A673 (cell line): Measurements from ENCODE around the gene SMIM1. TPM values are rescaled to one million over a fixed set of nuclear protein-coding genes. Genes with fewer than 3 reads are reported as not detected.

ENCODE experiments used
- BruUV-seq: library from RNA; stranded (reverse); fragments of 400-500 nt; replicated peaks from 2 replicates; lab custom pipeline; 2021; lab: Mats Ljungman, UMichigan
- CTCF ChIA-PET: fragments of 300-600 bp; sonication (Branson Sonifier 250); formaldehyde crosslinking; loops from one replicate; lab custom pipeline; 2022; ENCODE audit warnings: antibody characterized with exemption; lab: Charles Lee
- POLR2A ChIA-PET: fragments of 300-600 bp; sonication (Branson Sonifier 250); formaldehyde crosslinking; loops from one replicate; lab custom pipeline; 2022; ENCODE audit warnings: antibody characterized with exemption; ENCODE audit not compliant: low non-redundant PET; lab: Charles Lee
- DNase-seq: peaks from one replicate; pipeline ENCODE4 v3.0.0-alpha.2; 2015; ENCODE audit warnings: low spot score
- H3K27ac ChIP-seq: fragments of 200-600 bp; sonication (generic); 2 replicates; pipeline ENCODE4 v1.5.1; 2016; ENCODE audit warnings: mixed run types, low read depth, mild to moderate bottlenecking, mixed read lengths, antibody characterized with exemption, low read length; ENCODE audit not compliant: poor library complexity, severe bottlenecking
- H3K27me3 ChIP-seq: fragments of 200-600 bp; sonication (generic); replicated peaks from 2 replicates; pipeline ENCODE4 v1.6.1; 2017; ENCODE audit warnings: mixed run types, low read depth, mild to moderate bottlenecking, mixed read lengths, antibody characterized with exemption, low read length; ENCODE audit not compliant: insufficient read depth, poor library complexity
- H3K36me3 ChIP-seq: fragments of 200-600 bp; sonication (generic); 2 replicates; pipeline ENCODE4 v1.6.1; 2016; ENCODE audit warnings: mixed run types, mild to moderate bottlenecking, mixed read lengths, antibody characterized with exemption, low read length; ENCODE audit not compliant: insufficient read depth, poor library complexity, severe bottlenecking
- H3K4me1 ChIP-seq: fragments of 200-600 bp; sonication (generic); 2 replicates; pipeline ENCODE4 v1.6.1; 2017; ENCODE audit warnings: mixed run types, mild to moderate bottlenecking, mixed read lengths, antibody characterized with exemption, low read length; ENCODE audit not compliant: insufficient read depth, poor library complexity, severe bottlenecking
- H3K4me3 ChIP-seq: fragments of 200-600 bp; sonication (generic); 2 replicates; pipeline ENCODE4 v1.5.1; 2016; ENCODE audit warnings: low read depth, mixed run types, mild to moderate bottlenecking, mixed read lengths, low read length; ENCODE audit not compliant: poor library complexity, severe bottlenecking
- H3K9me3 ChIP-seq: fragments of 200-600 bp; sonication (generic); 2 replicates; pipeline ENCODE4 v1.6.1; 2016; ENCODE audit warnings: mixed run types, low read depth, mild to moderate bottlenecking, mixed read lengths, antibody characterized with exemption, low read length; ENCODE audit not compliant: poor library complexity, severe bottlenecking
- EZH2 ChIP-seq: fragments of 200-600 bp; sonication (generic); IDR thresholded peaks from 2 replicates; pipeline ENCODE4 v1.6.1; 2017; ENCODE audit warnings: borderline replicate concordance, low read depth, mild to moderate bottlenecking, mixed read lengths, antibody characterized with exemption, low read length; ENCODE audit not compliant: poor library complexity, severe bottlenecking
- intact Hi-C: fragments of 100-400 bp; cut with micrococcal nuclease; formaldehyde crosslinking; loops from one replicate; pipeline ENCODE4 v1.10.0; 2022; ENCODE audit not compliant: unreplicated experiment
- total RNA-seq: library from RNA; stranded (reverse); gene quantifications from 2 replicates; pipeline ENCODE4 v1.2.3, GENCODE V29; 2021
- TF ChIP-seq, protein P1 (sequence below): fragments of 300-800, 200-600 bp; sonication (generic); conservative IDR thresholded peaks from 2 replicates; pipeline ENCODE4 v1.5.1; 2017; ENCODE audit warnings: low read depth, mild to moderate bottlenecking, antibody characterized with exemption, low read length, moderate library complexity, mixed read lengths

SMIM1 gene
- total RNA-seq, 1 experiment from 2014 or later: 1.5 TPM

DNA sequence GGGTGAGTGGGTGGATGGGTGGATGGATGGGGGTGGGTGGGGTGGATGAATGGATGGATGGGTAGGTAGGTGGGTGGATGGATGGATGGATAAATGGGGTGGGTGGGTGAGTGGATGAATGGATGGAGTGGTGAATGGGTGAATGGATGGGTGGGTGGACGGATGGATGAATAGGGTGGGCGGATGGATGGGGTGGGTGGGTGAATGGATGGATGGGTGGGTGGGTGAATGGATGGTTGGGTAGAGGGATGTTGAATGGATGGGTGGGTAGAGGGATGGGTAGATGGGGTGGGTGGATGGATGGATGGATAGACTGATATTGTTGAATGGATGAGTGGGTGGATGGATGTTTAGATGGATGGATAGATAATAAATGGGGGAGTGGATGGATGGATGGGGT lies 47.2 kb upstream of the SMIM1 start:
- intact Hi-C loops: loop anchor here (2.0 kb wide), 1 partner anchor 235 kb away; no protein-coding TSS in a partner anchor
- no peaks in the 10 kb centered on the region for H3K4me1 ChIP-seq

DNA sequence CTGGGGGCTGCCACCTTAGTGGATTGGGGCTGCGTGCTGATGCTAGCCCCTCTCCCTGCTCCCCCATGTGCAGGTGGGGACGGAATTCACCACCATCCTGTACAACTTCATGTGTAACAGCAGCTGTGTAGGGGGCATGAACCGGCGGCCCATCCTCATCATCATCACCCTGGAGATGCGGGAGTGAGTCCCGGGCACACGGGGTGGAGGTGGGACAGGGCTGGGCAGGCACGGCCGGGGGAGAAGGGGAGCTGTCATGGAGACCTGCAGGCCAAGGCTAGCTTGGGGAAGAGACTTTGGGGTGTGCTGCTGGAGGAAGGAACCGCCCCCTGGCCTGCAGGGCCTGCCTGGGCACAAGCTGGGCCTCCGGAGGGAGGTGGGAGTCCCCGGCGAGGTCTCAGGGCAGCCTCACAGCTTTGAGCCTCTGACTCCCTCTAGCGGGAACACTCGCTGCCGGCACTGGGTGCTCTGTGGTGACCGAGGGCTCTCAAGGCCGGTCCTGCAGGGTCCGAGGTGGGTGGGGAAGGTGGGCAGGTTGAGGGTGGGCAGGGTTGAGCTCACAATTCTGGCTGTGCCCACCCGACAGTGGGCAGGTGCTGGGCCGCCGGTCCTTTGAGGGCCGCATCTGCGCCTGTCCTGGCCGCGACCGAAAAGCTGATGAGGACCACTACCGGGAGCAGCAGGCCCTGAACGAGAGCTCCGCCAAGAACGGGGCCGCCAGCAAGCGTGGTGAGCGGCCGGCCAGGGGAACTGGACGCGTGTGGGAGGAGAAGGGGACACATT lies 45.3 kb upstream of the SMIM1 start:
- no TSS peak for BruUV-seq
- TF ChIP-seq, protein P1, sequence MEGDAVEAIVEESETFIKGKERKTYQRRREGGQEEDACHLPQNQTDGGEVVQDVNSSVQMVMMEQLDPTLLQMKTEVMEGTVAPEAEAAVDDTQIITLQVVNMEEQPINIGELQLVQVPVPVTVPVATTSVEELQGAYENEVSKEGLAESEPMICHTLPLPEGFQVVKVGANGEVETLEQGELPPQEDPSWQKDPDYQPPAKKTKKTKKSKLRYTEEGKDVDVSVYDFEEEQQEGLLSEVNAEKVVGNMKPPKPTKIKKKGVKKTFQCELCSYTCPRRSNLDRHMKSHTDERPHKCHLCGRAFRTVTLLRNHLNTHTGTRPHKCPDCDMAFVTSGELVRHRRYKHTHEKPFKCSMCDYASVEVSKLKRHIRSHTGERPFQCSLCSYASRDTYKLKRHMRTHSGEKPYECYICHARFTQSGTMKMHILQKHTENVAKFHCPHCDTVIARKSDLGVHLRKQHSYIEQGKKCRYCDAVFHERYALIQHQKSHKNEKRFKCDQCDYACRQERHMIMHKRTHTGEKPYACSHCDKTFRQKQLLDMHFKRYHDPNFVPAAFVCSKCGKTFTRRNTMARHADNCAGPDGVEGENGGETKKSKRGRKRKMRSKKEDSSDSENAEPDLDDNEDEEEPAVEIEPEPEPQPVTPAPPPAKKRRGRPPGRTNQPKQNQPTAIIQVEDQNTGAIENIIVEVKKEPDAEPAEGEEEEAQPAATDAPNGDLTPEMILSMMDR: peak; percentile 48
- TF ChIP-seq EZH2: no peak
- ChIA-PET CTCF (interaction anchor here (0.7 to 1.2 kb wide), 3 partner anchors 9 to 274 kb away, joined by 3 to 13 read pairs (median 3); no protein-coding TSS in a partner anchor), POLR2A (no interaction called here)
- peak; percentile 30 for DNase-seq
- intact Hi-C loops: no loop called here
- no peaks in the 10 kb centered on the region for H3K4me1 ChIP-seq
- no peaks in the 10 kb centered on the region for H3K9me3 ChIP-seq
- no peaks in the 10 kb centered on the region for H3K36me3 ChIP-seq
- no peak overlapping the region for H3K27ac ChIP-seq
- no peaks in the 10 kb centered on the region for H3K27me3 ChIP-seq
- H3K4me3 ChIP-seq: no peak overlapping the region

More for the DNA sequence above, 47.2 kb upstream of the SMIM1 start:
- DNase-seq: no peak
- Histone ChIP-seq H3K27ac (no peak overlapping the region), H3K36me3 (no peaks in the 10 kb centered on the region), H3K9me3 (no peaks in the 10 kb centered on the region), H3K27me3 (no peaks in the 10 kb centered on the region), H3K4me3 (no peak overlapping the region)
- POLR2A ChIA-PET: no interaction called here
- no TSS peak for BruUV-seq
- CTCF ChIA-PET: no interaction called here
- TF ChIP-seq EZH2: no peak

DNA sequence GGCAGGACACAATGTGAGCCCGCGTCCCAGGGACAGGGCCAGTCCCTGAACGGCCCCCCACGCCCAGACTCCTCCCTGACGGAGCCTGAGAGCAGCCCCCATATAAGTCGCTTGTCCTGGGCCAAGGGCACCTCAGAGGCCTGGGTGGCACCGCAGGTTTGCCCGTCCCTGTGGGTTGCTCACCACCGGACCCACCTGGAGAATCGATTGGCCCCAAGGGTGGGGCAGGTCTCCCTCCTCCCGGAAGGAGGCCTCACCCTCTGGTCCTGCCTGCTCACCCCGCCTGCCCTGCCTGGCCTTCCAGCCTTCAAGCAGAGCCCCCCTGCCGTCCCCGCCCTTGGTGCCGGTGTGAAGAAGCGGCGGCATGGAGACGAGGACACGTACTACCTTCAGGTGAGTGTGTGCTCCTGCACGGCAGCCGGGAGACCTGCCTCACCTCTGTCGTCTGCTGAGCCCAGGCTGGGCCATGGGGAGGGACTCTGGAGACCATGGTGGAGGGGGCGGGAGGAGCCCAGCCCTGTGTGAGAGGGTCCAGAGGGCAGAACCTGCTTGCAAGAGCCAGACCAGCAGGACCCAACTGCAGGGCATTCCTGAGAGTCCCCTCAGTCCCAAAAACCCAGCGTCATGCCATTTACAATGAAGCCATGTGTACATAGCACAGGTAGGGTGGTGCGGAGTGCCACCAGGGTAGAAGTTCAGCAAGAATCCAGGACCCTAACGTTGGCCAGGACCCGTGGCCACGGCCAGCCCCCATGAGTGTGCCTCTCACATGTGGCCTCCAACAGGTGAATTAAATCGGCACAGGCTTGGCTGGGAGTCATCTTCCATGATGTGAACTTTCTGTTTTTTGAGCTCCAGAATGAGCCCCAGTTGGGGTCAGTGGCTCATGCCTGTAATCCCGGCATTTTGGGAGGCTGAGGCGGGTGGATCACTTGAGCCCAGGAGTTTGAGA lies 44.4 kb upstream of the SMIM1 start:
- Histone ChIP-seq H3K4me3 (no peak overlapping the region), H3K36me3 (no peaks in the 10 kb centered on the region), H3K9me3 (no peaks in the 10 kb centered on the region), H3K27ac (no peak overlapping the region), H3K27me3 (no peaks in the 10 kb centered on the region), H3K4me1 (no peaks in the 10 kb centered on the region)
- no TSS peak for BruUV-seq
- no peak for DNase-seq
- ChIA-PET CTCF (interaction anchor here (0.7 to 1.2 kb wide), 3 partner anchors 10 to 275 kb away, joined by 3 to 13 read pairs (median 3); no protein-coding TSS in a partner anchor), POLR2A (no interaction called here)
- intact Hi-C loops: no loop called here
- TF ChIP-seq, protein P1: no peak
- no peak for TF ChIP-seq EZH2
